Measurements from ENCODE around the gene SYT8. TPM values are rescaled to one million over a fixed set of nuclear protein-coding genes. Genes with fewer than 3 reads are reported as not detected.

SYT8 gene
- total RNA-seq, 1 experiment from 2014 or later = 1.0 TPM

GRCh38 chr11:1870326-1870696, 35.5 kb downstream of the SYT8 start (continued):
- no peak for TF ChIP-seq SRF (IDR thresholded peaks at IDR 0.05; ENCODE audit: low read depth)

GRCh38 chr11:1870721-1871466, 36.1 kb downstream of the SYT8 start:
- H3K9me2 ChIP-seq (ENCODE audit: insufficient read depth) = no peaks in the 10 kb centered on the region
- ATAC-seq (no peak), DNase-seq (ENCODE audit: low read depth, low spot score) (no peak)
- no peak for TF ChIP-seq ZBTB33 (IDR thresholded peaks at IDR 0.05; ENCODE audit: extremely low read depth, insufficient replicate concordance, low read length)
- H3K79me2 ChIP-seq (ENCODE audit: insufficient read depth, low read length) = no peaks in the 10 kb centered on the region
- CTCF ChIA-PET = no interaction called here
- intact Hi-C loops (cut with micrococcal nuclease) = no loop called here
- H3K9ac ChIP-seq (ENCODE audit: low read length) = no peak overlapping the region
- no peaks in the 10 kb centered on the region for H4K20me1 ChIP-seq (ENCODE audit: insufficient read depth)
- no peak overlapping the region for H3K27ac ChIP-seq (ENCODE audit: low read depth, low read length)
- BruUV-seq (replicated peaks) = no TSS peak
- H3K27me3 ChIP-seq (ENCODE audit: insufficient read depth, low read length) = no peaks in the 10 kb centered on the region
- H3K9me3 ChIP-seq (ENCODE audit: control insufficient read depth in 1 of 2, insufficient read depth in 1 of 2, low read depth in 1 of 2, low read length in 2 of 2) = no peaks in the 10 kb centered on the region
- POLR2A ChIA-PET = no interaction called here
- RAD21 ChIA-PET (ENCODE audit: low non-redundant PET in 1 of 2, low total read pairs in 2 of 2, uncharacterized antibody in 2 of 2, unreplicated experiment in 2 of 2) = no interaction called here
- no peak overlapping the region for H3K4me2 ChIP-seq (ENCODE audit: low read length)
- H2AFZ ChIP-seq (ENCODE audit: low read depth, low read length, poor library complexity, severe bottlenecking) = no peak overlapping the region
- no peak overlapping the region for H3K4me3 ChIP-seq (replicated peaks in 1 of 2; ENCODE audit: low read depth in 1 of 2, low read length in 2 of 2)
- H3K36me3 ChIP-seq (ENCODE audit: control insufficient read depth in 1 of 2, insufficient read depth in 2 of 2, low read length in 2 of 2) = no peaks in the 10 kb centered on the region
- H3K4me1 ChIP-seq (ENCODE audit: control insufficient read depth in 1 of 2, insufficient read depth in 2 of 2, low read length in 2 of 2) = no peaks in the 10 kb centered on the region

GRCh38 chr11:1871531-1871930, 36.7 kb downstream of the SYT8 start:
- no peaks in the 10 kb centered on the region for H3K9me2 ChIP-seq (ENCODE audit: insufficient read depth)
- H3K4me2 ChIP-seq (ENCODE audit: low read length) = no peak overlapping the region
- H2AFZ ChIP-seq (ENCODE audit: low read depth, low read length, poor library complexity, severe bottlenecking) = no peak overlapping the region
- intact Hi-C loops (cut with micrococcal nuclease) = no loop called here
- no peaks in the 10 kb centered on the region for H3K9me3 ChIP-seq (ENCODE audit: control insufficient read depth in 1 of 2, insufficient read depth in 1 of 2, low read depth in 1 of 2, low read length in 2 of 2)
- CTCF ChIA-PET = no interaction called here
- H3K27me3 ChIP-seq (ENCODE audit: insufficient read depth, low read length) = no peaks in the 10 kb centered on the region
- ATAC-seq (no peak), DNase-seq (ENCODE audit: low read depth, low spot score) (no peak)
- no peaks in the 10 kb centered on the region for H3K79me2 ChIP-seq (ENCODE audit: insufficient read depth, low read length)
- BruUV-seq (replicated peaks) = no TSS peak
- POLR2A ChIA-PET = no interaction called here
- no peaks in the 10 kb centered on the region for H4K20me1 ChIP-seq (ENCODE audit: insufficient read depth)
- H3K36me3 ChIP-seq (ENCODE audit: control insufficient read depth in 1 of 2, insufficient read depth in 2 of 2, low read length in 2 of 2) = no peaks in the 10 kb centered on the region
- no peak overlapping the region for H3K9ac ChIP-seq (ENCODE audit: low read length)
- no peak overlapping the region for H3K4me3 ChIP-seq (replicated peaks in 1 of 2; ENCODE audit: low read depth in 1 of 2, low read length in 2 of 2)
- RAD21 ChIA-PET (ENCODE audit: low non-redundant PET in 1 of 2, low total read pairs in 2 of 2, uncharacterized antibody in 2 of 2, unreplicated experiment in 2 of 2) = no interaction called here
- H3K4me1 ChIP-seq (ENCODE audit: control insufficient read depth in 1 of 2, insufficient read depth in 2 of 2, low read length in 2 of 2) = peaks cover 0 to 1% of the 10 kb centered on the region in 2 experiments; a peak in 1 of 4 replicates
- H3K27ac ChIP-seq (ENCODE audit: low read depth, low read length) = no peak overlapping the region
- TF ChIP-seq ZBTB33 (IDR thresholded peaks at IDR 0.05; ENCODE audit: extremely low read depth, insufficient replicate concordance, low read length) = no peak
- TF ChIP-seq ZFX (IDR thresholded peaks at IDR 0.05) = no peak
- TF ChIP-seq POLR2AphosphoS5 (IDR thresholded peaks at IDR 0.05; ENCODE audit: low read depth, low read length) = no peak
- TF ChIP-seq REST (IDR thresholded peaks at IDR 0.05; ENCODE audit: low read depth) = no peak
- TF ChIP-seq EZH2phosphoT487 (IDR thresholded peaks at IDR 0.05; ENCODE audit: borderline replicate concordance) = no peak
- no peak for TF ChIP-seq EGR1 (IDR thresholded peaks at IDR 0.05; ENCODE audit: low read depth)
- TF ChIP-seq MAX (IDR thresholded peaks at IDR 0.05) = no peak
